Limb (tissue), 2 donors: Measurements from ENCODE around the gene OTULIN.

Experiments
- DNase-seq, 2 donors: peaks; one replicate each; pipeline ENCODE4 v3.0.0-alpha.2; 2016; ENCODE audit errors: extremely low spot score in 2 of 2

Gene OTULIN

GRCh38 chr5:14668181-14668591 lies 3.7 kb downstream of the OTULIN start:
- no peak for DNase-seq

GRCh38 chr5:14669415-14669814 lies 4.9 kb downstream of the OTULIN start:
- DNase-seq = no peak

GRCh38 chr5:14669975-14670374 lies 5.5 kb downstream of the OTULIN start:
- no peak for DNase-seq

GRCh38 chr5:14671414-14671813 lies 6.9 kb downstream of the OTULIN start:
- no peak for DNase-seq

GRCh38 chr5:14672082-14672481 lies 7.6 kb downstream of the OTULIN start:
- DNase-seq = no peak

GRCh38 chr5:14672484-14673394 lies 8.2 kb downstream of the OTULIN start:
- DNase-seq = no peak

GRCh38 chr5:14673443-14673842 lies 8.9 kb downstream of the OTULIN start:
- no peak for DNase-seq

GRCh38 chr5:14674983-14675854 lies 10.7 kb downstream of the OTULIN start:
- no peak for DNase-seq

GRCh38 chr5:14675865-14676300 lies 11.4 kb downstream of the OTULIN start:
- no peak for DNase-seq

- DNase-seq = no peak
Observed at GRCh38 chr5:14676320-14676719, 11.8 kb downstream of the OTULIN start.

GRCh38 chr5:14678773-14679334 lies 14.3 kb downstream of the OTULIN start:
- no peak for DNase-seq

- DNase-seq = no peak
Observed at GRCh38 chr5:14679595-14679994, 15.1 kb downstream of the OTULIN start.

GRCh38 chr5:14681236-14681752 lies 16.8 kb downstream of the OTULIN start:
- no peak for DNase-seq

- no peak for DNase-seq
Observed at GRCh38 chr5:14683906-14684455, 19.5 kb downstream of the OTULIN start.

- DNase-seq = no peak
Observed at GRCh38 chr5:14684757-14685156, 20.2 kb downstream of the OTULIN start.

- peak; percentile 48 to 67 for DNase-seq
Observed at GRCh38 chr5:14685757-14686156, 21.2 kb downstream of the OTULIN start.

- no peak for DNase-seq
Observed at GRCh38 chr5:14686517-14686916, 22.0 kb downstream of the OTULIN start.

GRCh38 chr5:14687023-14687665 lies 22.6 kb downstream of the OTULIN start:
- DNase-seq = no peak

- DNase-seq = no peak
Observed at GRCh38 chr5:14693070-14693469, 28.6 kb downstream of the OTULIN start.

- no peak for DNase-seq
Observed at GRCh38 chr5:14695152-14695551, 30.6 kb downstream of the OTULIN start.

GRCh38 chr5:14696057-14696456 lies 31.5 kb downstream of the OTULIN start:
- DNase-seq = no peak
